MM.1S (cell line): ENCODE results near the gene FOXJ1.
A peak's percentile ranks its signal among the peaks of the same experiment; 100 is the strongest.

Experiments used
- DNase-seq: peaks from one replicate; pipeline ENCODE4 v3.0.0-alpha.2; 2015
- H2AFZ ChIP-seq: fragments of 300-600 bp; sonication (generic); 2 replicates; pipeline ENCODE4 v1.6.0; 2016; ENCODE audit warnings: antibody characterized with exemption, low read length
- H3F3A ChIP-seq: fragments of 300-600 bp; sonication (generic); 2 replicates; pipeline ENCODE4 v1.6.1; 2016; ENCODE audit warnings: mild to moderate bottlenecking, antibody characterized with exemption, low read length, moderate library complexity, mixed read lengths; ENCODE audit not compliant: insufficient read depth
- H3K27ac ChIP-seq: fragments of 300-600 bp; sonication (generic); 2 replicates; pipeline ENCODE4 v1.5.1; 2016; ENCODE audit warnings: mild to moderate bottlenecking, low read length
- H3K27me3 ChIP-seq: fragments of 300-600 bp; sonication (generic); replicated peaks from 2 replicates; pipeline ENCODE4 v1.6.0; 2016; ENCODE audit warnings: low read length; ENCODE audit not compliant: insufficient read depth
- H3K36me3 ChIP-seq: fragments of 300-600 bp; sonication (generic); replicated peaks from 2 replicates; pipeline ENCODE4 v1.6.1; 2016; ENCODE audit warnings: mild to moderate bottlenecking, low read length, mixed read lengths; ENCODE audit not compliant: insufficient read depth
- H3K4me1 ChIP-seq: fragments of 300-600 bp; sonication (generic); 2 replicates; pipeline ENCODE4 v1.6.1; 2016; ENCODE audit warnings: low read length, mixed read lengths
- H3K4me2 ChIP-seq: fragments of 300-600 bp; sonication (generic); 2 replicates; pipeline ENCODE4 v1.6.0; 2016; ENCODE audit warnings: low read depth, low read length
- H3K4me3 ChIP-seq: fragments of 300-600 bp; sonication (generic); 2 replicates; pipeline ENCODE4 v1.5.1; 2016; ENCODE audit warnings: low read length, mixed read lengths
- H3K79me2 ChIP-seq: fragments of 300-600 bp; sonication (generic); 2 replicates; pipeline ENCODE4 v1.6.1; 2016; ENCODE audit warnings: mixed run types, low read length, mixed read lengths
- H3K9ac ChIP-seq: fragments of 300-600 bp; sonication (generic); 2 replicates; pipeline ENCODE4 v1.6.1; 2016; ENCODE audit warnings: low read length, mixed read lengths
- H3K9me2 ChIP-seq: fragments of 300-600 bp; sonication (generic); replicated peaks from 2 replicates; pipeline ENCODE4 v1.6.1; 2016; ENCODE audit warnings: mild to moderate bottlenecking, low read length, mixed read lengths; ENCODE audit not compliant: insufficient read depth
- H3K9me3 ChIP-seq: fragments of 300-600 bp; sonication (generic); replicated peaks from 2 replicates; pipeline ENCODE4 v1.6.1; 2016; ENCODE audit warnings: mild to moderate bottlenecking, low read length, mixed read lengths; ENCODE audit not compliant: insufficient read depth
- H4K20me1 ChIP-seq: fragments of 300-600 bp; sonication (generic); 2 replicates; pipeline ENCODE4 v1.6.1; 2016; ENCODE audit warnings: mild to moderate bottlenecking, low read length, moderate library complexity, mixed read lengths; ENCODE audit not compliant: insufficient read depth
- CTCF ChIP-seq: fragments of 300-600 bp; sonication (generic); IDR thresholded peaks from 2 replicates; pipeline ENCODE4 v1.5.1; 2016; ENCODE audit warnings: antibody characterized with exemption, low read length, mixed read lengths
- EZH2 ChIP-seq: fragments of 300-600 bp; sonication (generic); optimal IDR thresholded peaks from 2 replicates; pipeline ENCODE3; 2017; ENCODE audit warnings: low read depth, mild to moderate bottlenecking, antibody characterized with exemption, low read length, mixed read lengths
- EZH2phosphoT487 ChIP-seq: fragments of 300-600 bp; sonication (generic); IDR thresholded peaks from 2 replicates; pipeline ENCODE4 v1.6.1; 2018; ENCODE audit warnings: antibody characterized with exemption, low read length

FOXJ1 gene

GRCh38 chr17:76132574-76133338 lies 8.3 kb downstream of the FOXJ1 start:
- Histone ChIP-seq H3K36me3 (no peaks in the 10 kb centered on the region), H3K79me2 (no peaks in the 10 kb centered on the region), H4K20me1 (no peaks in the 10 kb centered on the region), H3K4me3 (no peak overlapping the region), H3K4me1 (no peaks in the 10 kb centered on the region), H3K9ac (no peak overlapping the region), H3K4me2 (no peak overlapping the region), H3K9me3 (no peaks in the 10 kb centered on the region), H3F3A (no peaks in the 10 kb centered on the region), H3K27me3 (no peaks in the 10 kb centered on the region), H2AFZ (0 out of 2 replicates have a peak overlapping the region, but pooled peaks have one; percentile 3), H3K27ac (no peak overlapping the region), H3K9me2 (no peaks in the 10 kb centered on the region)
- TF ChIP-seq EZH2phosphoT487 (no peak), EZH2 (no peak), CTCF (no peak)
- no peak for DNase-seq

- no peak overlapping the region for H3K27ac ChIP-seq
- no peaks in the 10 kb centered on the region for H3K79me2 ChIP-seq
- H3K9me3 ChIP-seq: no peaks in the 10 kb centered on the region
- H3K27me3 ChIP-seq: no peaks in the 10 kb centered on the region
- H2AFZ ChIP-seq: no peak overlapping the region
- H3K9ac ChIP-seq: no peak overlapping the region
- no peak for DNase-seq
- H3K9me2 ChIP-seq: no peaks in the 10 kb centered on the region
- no peak overlapping the region for H3K4me2 ChIP-seq
- TF ChIP-seq CTCF: no peak
- no peak for TF ChIP-seq EZH2phosphoT487
- no peak for TF ChIP-seq EZH2
- no peaks in the 10 kb centered on the region for H3K4me1 ChIP-seq
- H3K36me3 ChIP-seq: no peaks in the 10 kb centered on the region
- H3F3A ChIP-seq: no peaks in the 10 kb centered on the region
- H3K4me3 ChIP-seq: no peak overlapping the region
- H4K20me1 ChIP-seq: no peaks in the 10 kb centered on the region
These were observed 9.1 kb downstream of the FOXJ1 start for GRCh38 chr17:76131692-76132573.

- Histone ChIP-seq H3K27ac (no peak overlapping the region), H4K20me1 (no peaks in the 10 kb centered on the region), H3K9me3 (no peaks in the 10 kb centered on the region), H3F3A (no peaks in the 10 kb centered on the region), H3K79me2 (no peaks in the 10 kb centered on the region), H3K9ac (no peak overlapping the region), H3K4me1 (no peaks in the 10 kb centered on the region), H3K9me2 (no peaks in the 10 kb centered on the region), H3K4me3 (no peak overlapping the region), H3K27me3 (no peaks in the 10 kb centered on the region), H3K4me2 (no peak overlapping the region), H3K36me3 (no peaks in the 10 kb centered on the region), H2AFZ (no peak overlapping the region)
- TF ChIP-seq CTCF (no peak), EZH2phosphoT487 (no peak), EZH2 (no peak)
- DNase-seq: no peak
These were observed 9.9 kb downstream of the FOXJ1 start for GRCh38 chr17:76131051-76131691.
